ENCODE data around the gene SEM1.
"Not testable (repeated sequence)": the region's sequence is repeated elsewhere in the genome, so short reads cannot be mapped to it uniquely, and the experiment has no call there.

Gene SEM1

GRCh38 chr7:96665689-96666088 is 44.0 kb downstream of the SEM1 start:
- DNase-seq (ENCODE audit: low read depth in 1 of 2, low spot score in 1 of 2), result no peak

DNA sequence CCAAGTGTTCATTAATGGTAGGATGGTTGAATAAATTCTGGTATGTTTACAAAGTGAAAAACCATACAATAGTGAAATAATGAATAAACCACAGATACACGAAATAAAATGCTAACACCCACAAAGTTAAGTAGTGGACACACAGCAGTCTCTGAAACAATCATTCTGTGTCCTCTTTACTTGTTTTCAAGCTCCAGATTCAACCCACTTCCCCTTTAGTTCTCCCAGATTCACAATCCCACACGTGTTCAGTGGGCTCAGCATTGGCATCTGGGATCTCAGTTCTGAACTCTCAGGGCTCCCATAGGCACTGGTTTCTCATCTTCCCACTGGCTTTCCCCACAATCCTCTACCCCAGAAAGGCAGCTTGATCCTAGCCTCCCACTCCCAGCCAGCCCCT is 44.9 kb downstream of the SEM1 start:
- DNase-seq (ENCODE audit: low read depth in 1 of 2, low spot score in 1 of 2), result no peak

GRCh38 chr7:96663871-96664445 is 45.7 kb downstream of the SEM1 start:
- DNase-seq (ENCODE audit: low read depth in 1 of 2, low spot score in 1 of 2), result no peak

GRCh38 chr7:96663457-96663856 is 46.2 kb downstream of the SEM1 start:
- DNase-seq (ENCODE audit: low read depth in 1 of 2, low spot score in 1 of 2), result no peak

DNA sequence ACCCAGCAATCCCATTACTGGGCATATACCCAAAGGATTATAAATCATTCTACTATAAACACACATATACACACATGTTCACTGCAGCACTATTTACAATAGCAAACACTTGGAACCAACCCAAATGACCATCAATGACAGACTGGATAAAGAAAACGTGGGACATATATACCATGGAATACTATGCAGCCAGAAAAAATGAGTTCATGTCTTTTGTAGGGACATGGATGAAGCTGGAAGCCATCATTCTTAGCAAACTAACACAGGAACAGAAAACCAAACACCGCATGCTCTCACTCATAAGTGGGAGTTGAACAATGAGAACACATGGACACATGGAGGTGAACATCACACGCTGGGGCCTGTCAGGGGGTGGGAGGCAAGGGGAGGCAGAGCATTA is 47.5 kb downstream of the SEM1 start:
- DNase-seq (ENCODE audit: low read depth in 1 of 2, low spot score in 1 of 2), result not testable (repeated sequence)

GRCh38 chr7:96658022-96658412 is 51.6 kb downstream of the SEM1 start:
- no peak for DNase-seq (ENCODE audit: low read depth in 1 of 2, low spot score in 1 of 2)

DNA sequence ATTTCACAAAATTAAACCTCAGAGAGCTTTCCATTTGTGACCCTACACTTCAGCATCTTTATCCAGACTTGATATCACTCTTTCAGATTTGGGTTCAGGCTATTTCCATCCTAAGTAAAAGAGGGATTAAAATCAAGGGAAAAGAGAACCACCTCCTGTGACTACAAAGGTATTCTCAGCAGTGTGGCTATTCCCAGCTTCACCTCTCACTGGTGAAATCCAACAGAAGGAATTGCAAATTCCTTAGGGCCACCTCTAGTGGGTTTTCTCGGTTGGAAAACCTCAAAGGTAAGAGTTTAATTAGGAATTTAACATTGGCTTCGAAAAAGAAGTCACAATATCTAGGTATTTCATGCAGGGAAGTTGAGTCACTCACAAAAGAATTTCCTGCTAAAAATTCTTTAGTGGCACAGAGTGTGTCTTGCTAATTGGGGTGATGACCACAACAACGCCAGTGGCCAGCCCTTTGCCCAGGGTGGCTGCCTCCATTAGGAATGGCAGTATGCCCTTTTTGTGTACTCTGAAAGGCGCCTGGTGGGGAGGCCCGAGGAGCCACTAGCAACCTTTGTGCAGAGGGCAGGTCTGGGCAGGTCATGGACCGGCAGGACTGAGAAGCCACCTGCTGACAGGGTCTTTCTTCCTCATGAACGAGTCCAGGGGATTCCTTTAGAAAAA is 52.2 kb downstream of the SEM1 start:
- no peak for DNase-seq (ENCODE audit: low read depth in 1 of 2, low spot score in 1 of 2)

DNA sequence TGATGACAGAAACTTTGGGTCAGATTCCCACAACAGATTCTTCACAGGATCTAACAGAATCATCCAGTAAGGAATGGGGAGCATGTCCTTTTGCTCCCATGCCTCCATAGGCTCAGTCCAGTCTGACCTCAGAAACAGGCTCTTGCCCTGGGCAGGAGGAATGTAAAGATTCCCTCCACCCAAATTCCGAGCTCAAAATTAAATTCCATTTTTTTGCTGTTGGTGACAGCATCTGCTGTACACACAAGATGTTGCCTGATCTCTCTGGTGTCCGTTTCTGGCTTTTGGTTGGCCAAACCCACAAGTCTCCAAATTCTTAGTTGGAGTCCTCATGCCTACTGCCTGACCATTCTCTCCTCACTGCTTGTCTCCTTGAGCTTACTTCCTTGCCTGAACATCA is 53.7 kb downstream of the SEM1 start:
- no peak for DNase-seq (ENCODE audit: low read depth in 1 of 2, low spot score in 1 of 2)

DNA sequence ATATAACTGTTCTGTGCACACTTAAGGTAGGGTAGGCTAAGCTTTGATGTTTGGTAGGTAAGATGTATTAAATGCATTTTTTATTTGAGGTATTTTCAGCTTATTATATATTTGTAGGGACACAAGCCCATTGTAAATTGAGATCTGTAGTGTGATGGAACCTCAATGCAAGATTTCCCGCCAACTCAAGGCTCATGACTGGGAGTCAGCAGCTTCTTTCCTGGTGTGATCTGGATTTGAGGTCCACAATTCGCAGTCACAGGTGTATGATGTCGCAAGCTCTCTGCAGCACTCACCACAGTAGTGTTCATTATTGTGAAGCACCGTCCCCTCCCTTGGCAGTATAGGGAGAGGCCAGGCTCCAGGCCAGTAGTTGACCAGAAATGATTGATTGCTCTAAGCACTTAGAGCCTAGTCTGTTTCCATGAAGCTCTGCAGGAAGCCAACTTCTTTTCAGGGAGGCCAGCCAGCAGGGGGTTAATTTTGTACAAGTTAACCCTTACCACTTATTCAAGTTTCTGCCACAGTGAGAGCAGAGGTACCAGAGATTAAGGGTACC is 54.9 kb downstream of the SEM1 start:
- no peak for DNase-seq (ENCODE audit: low read depth in 1 of 2, low spot score in 1 of 2)

DNA sequence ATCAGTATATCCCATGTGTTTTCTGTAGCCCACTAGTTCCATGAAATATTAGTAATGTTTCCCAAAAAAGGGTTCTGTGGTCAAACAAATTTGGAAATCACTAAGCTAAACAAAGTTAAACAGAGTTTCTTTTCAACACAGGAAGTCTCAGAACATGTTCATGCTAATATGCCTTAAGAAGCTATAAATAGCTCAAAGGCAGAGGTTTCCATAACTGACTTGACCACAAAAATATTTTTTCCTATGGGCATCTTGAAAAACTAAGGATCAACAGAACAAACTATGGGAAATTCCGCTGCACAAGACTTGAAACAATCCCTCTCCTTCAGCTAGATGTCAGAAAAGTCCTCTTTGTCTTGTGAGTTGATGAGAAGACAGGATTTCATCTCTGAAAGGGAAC is 59.7 kb downstream of the SEM1 start:
- DNase-seq (ENCODE audit: low read depth in 1 of 2, low spot score in 1 of 2), result no peak

GRCh38 chr7:96648784-96649183 is 60.9 kb downstream of the SEM1 start:
- DNase-seq (ENCODE audit: low read depth in 1 of 2, low spot score in 1 of 2), result no peak

- DNase-seq (ENCODE audit: low read depth in 1 of 2, low spot score in 1 of 2), result no peak
Measured at GRCh38 chr7:96647733-96648132, 61.9 kb downstream of the SEM1 start.

DNA sequence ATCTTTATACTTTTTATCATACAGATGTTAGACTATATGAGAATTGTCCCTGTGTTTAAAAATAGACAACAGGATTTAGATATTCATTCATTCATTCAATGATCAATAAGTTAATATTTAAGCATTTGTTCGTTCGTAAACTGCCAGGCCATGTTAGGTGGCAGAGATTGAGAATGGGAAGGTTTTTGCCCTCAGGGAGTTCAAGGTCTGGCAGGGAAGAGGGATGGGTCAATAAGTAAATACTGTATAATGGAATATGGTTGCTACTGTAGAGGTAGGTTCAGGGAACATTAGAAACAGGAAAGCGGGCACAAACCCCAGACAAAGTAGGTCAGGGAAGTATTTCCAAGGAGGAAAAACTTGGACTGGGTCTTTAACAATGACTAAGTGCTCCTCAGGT is 64.6 kb downstream of the SEM1 start:
- DNase-seq (ENCODE audit: low read depth in 1 of 2, low spot score in 1 of 2), result no peak

- DNase-seq (ENCODE audit: low read depth in 1 of 2, low spot score in 1 of 2), result not testable (repeated sequence)
Measured at GRCh38 chr7:96643436-96643835, 66.2 kb downstream of the SEM1 start.

DNA sequence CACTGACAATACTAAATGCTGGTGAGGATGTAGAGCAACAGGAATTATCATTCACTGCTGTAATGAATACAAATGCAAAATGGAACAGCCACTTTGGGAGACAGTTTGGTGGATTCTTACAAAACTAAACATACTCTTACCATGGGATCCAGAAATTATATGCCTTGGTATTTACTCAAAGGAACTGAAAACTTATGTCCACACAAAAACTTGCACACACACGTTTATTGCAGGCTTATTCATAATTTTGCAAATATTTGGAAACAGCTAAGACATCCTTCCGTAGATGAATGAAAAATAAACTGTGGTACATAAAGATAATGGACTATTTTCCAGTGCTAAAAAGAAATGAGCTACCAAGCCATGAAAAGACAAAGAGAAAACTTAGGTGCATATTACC is 69.6 kb downstream of the SEM1 start:
- DNase-seq (ENCODE audit: low read depth in 1 of 2, low spot score in 1 of 2), result no peak

Data from stimulated activated CD4-positive, alpha-beta T cell treated with anti-CD3 and anti-CD28 coated beads, Interleukin-15, amount 100 ng/mL, for 1 hour (primary cell).